Measurements from ENCODE around the gene CHML. TPM values are rescaled to one million over a fixed set of nuclear protein-coding genes. Genes with fewer than 3 reads are reported as not detected.

The CHML gene
- total and polyA plus RNA-seq, 2 of the 8 experiments (the other 6 are each of a cell fraction or from before 2014, with no cell fraction given) = 11.5 to 82.4 TPM

GRCh38 chr1:241641773-241642592 lies 1.8 kb upstream of the CHML start:
- no peak overlapping the region for H3K23ac ChIP-seq (ENCODE audit: insufficient read length)
- no peak overlapping the region for H3K4me3 ChIP-seq (ENCODE audit: extremely low read depth in 1 of 4, insufficient read depth in 2 of 4, low read depth in 3 of 4, low read length in 4 of 4)
- peaks cover 0 to 5% of the 10 kb centered on the region in 2 experiments for H4K20me1 ChIP-seq (replicated peaks in 1 of 2; ENCODE audit: control insufficient read depth in 1 of 2, insufficient read depth in 2 of 2, low read length in 2 of 2)
- H2AFZ ChIP-seq (ENCODE audit: low read length) = no peak overlapping the region
- H3K4ac ChIP-seq (replicated peaks; ENCODE audit: insufficient read length, low read depth, low read length) = no peak overlapping the region
- no peak overlapping the region for H2BK20ac ChIP-seq (ENCODE audit: low read length)
- peaks cover 0 to 7% (median 3%) of the 10 kb centered on the region in 4 experiments; a peak in 5 of 7 replicates for H3K4me1 ChIP-seq (replicated peaks in 1 of 4; ENCODE audit: control insufficient read depth in 3 of 4, insufficient read depth in 4 of 4, low read length in 3 of 4)
- no peak overlapping the region for H3K9ac ChIP-seq (replicated peaks in 1 of 4; ENCODE audit: extremely low read depth in 1 of 4, low read depth in 3 of 4, low read length in 3 of 4)
- no peak overlapping the region for H3K18ac ChIP-seq (ENCODE audit: extremely low read depth, low read length)
- WGBS, 2 experiments (ENCODE audit: extremely low coverage in 1 of 2, insufficient coverage in 1 of 2, insufficient read length in 1 of 2, insufficient replicate concordance in 2 of 2, low coverage in 1 of 2, low lambda C conversion rate in 2 of 2, missing lambda C conversion rate in 1 of 2) = 89% methylated on average over 12 of the region's 12 CpGs; no CpG with 5 or more reads in 1 of the 2 experiments
- H4K5ac ChIP-seq (ENCODE audit: insufficient read length, low read depth, low read length) = no peak overlapping the region
- ChIA-PET POLR2A (ENCODE audit: partially characterized antibody) (no interaction called here), CTCF (ENCODE audit: partially characterized antibody) (interaction anchor here (0.8 kb wide), 1 partner anchor 203 kb away, joined by 3 read pairs; no protein-coding TSS in a partner anchor)
- H2BK120ac ChIP-seq (replicated peaks; ENCODE audit: low read depth, low read length) = no peak overlapping the region
- H2BK5ac ChIP-seq (ENCODE audit: low read depth, low read length) = no peak overlapping the region
- peaks cover 4% of the 10 kb centered on the region; the same call in 1 of the 2 replicates for H3K23me2 ChIP-seq (ENCODE audit: low read depth, low read length)
- no peak overlapping the region for H2BK12ac ChIP-seq (ENCODE audit: low read depth, low read length)
- no peak overlapping the region for H3K56ac ChIP-seq (replicated peaks; ENCODE audit: insufficient read length, low read depth, low read length)
- peaks cover 3% of the 10 kb centered on the region; the same call in 1 of the 2 replicates for H3K79me1 ChIP-seq (ENCODE audit: low read depth, low read length)
- TF ChIP-seq E2F6 (IDR thresholded peaks at IDR 0.05) (no peak), SIN3A (conservative IDR thresholded peaks at IDR 0.05 in 1 of 2, IDR thresholded peaks at IDR 0.05 in 1 of 2; ENCODE audit: low read depth in 1 of 2, low read length in 2 of 2) (no peak), RAD21 (IDR thresholded peaks at IDR 0.05 in 1 of 2, conservative IDR thresholded peaks at IDR 0.05 in 1 of 2; ENCODE audit: low read depth in 2 of 2, low read length in 2 of 2) (no peak), TCF12 (IDR thresholded peaks at IDR 0.05; ENCODE audit: low read depth, low read length) (no peak), SIX5 (IDR thresholded peaks at IDR 0.05; ENCODE audit: low read depth, low read length) (no peak), YY1 (IDR thresholded peaks at IDR 0.05; ENCODE audit: low read depth, low read length) (no peak), CBX8 (IDR thresholded peaks at IDR 0.05; ENCODE audit: borderline replicate concordance, low read depth, low read length) (no peak), CBX5 (IDR thresholded peaks at IDR 0.05; ENCODE audit: low read depth, low read length) (no peak), ASH2L (IDR thresholded peaks at IDR 0.05; ENCODE audit: low read length) (no peak), EP300 (IDR thresholded peaks at IDR 0.05; ENCODE audit: borderline replicate concordance in 1 of 2, low read depth in 2 of 2, low read length in 2 of 2) (no peak), SP4 (IDR thresholded peaks at IDR 0.05; ENCODE audit: low read length) (no peak)
- H2AK5ac ChIP-seq (ENCODE audit: low read depth, low read length) = no peak overlapping the region
- H3K9me3 ChIP-seq (ENCODE audit: insufficient read depth in 2 of 2, low read depth in 1 of 2, low read length in 1 of 2) = peaks cover 0 to 6% of the 10 kb centered on the region in 2 experiments; a peak in 1 of 4 replicates
- 0 out of 2 replicates have a peak overlapping the region, but pooled peaks have one; percentile 72 for H2BK15ac ChIP-seq (ENCODE audit: low read length)
- H3K36me3 ChIP-seq (ENCODE audit: control insufficient read depth in 2 of 4, insufficient read depth in 4 of 4, low read length in 3 of 4) = peaks cover 0 to 2% (median 0%) of the 10 kb centered on the region in 4 experiments; a peak in 2 of 8 replicates
- H3K14ac ChIP-seq (ENCODE audit: insufficient read length) = no peak overlapping the region
- FAIRE-seq (no peak), DNase-seq (ENCODE audit: low read depth in 1 of 2, low spot score in 2 of 2) (no peak)
- no peak overlapping the region for H3K4me2 ChIP-seq (ENCODE audit: insufficient read depth in 1 of 2, low read depth in 2 of 2, low read length in 2 of 2)
- no peak overlapping the region for H4K91ac ChIP-seq (replicated peaks; ENCODE audit: insufficient read length, low read length)
- H4K8ac ChIP-seq (ENCODE audit: extremely low read depth, insufficient read depth, low read length) = no peak overlapping the region
- H3K27ac ChIP-seq (ENCODE audit: low read depth, low read length) = no peak overlapping the region
- H3K79me2 ChIP-seq (ENCODE audit: control insufficient read depth in 1 of 2, insufficient read depth in 2 of 2, low read length in 2 of 2) = peaks cover 3 to 27% of the 10 kb centered on the region in 2 experiments; a peak in 3 of 4 replicates
- no peaks in the 10 kb centered on the region; a peak in 1 of 7 replicates for H3K27me3 ChIP-seq (replicated peaks in 1 of 4; ENCODE audit: control insufficient read depth in 3 of 4, extremely low read depth in 1 of 4, insufficient read depth in 3 of 4, low read length in 3 of 4)

All from H1 (cell line).